Peyer's patch (tissue), 4 donors: ENCODE data around the gene NEDD4L. TPM values are rescaled to one million over a fixed set of nuclear protein-coding genes. Genes with fewer than 3 reads are reported as not detected.
"Not testable (repeated sequence)": the region's sequence is repeated elsewhere in the genome, so short reads cannot be mapped to it uniquely, and the experiment has no call there.

ENCODE experiments used
- DNase-seq, 3 donors: peaks; one replicate each; pipeline ENCODE4 v3.0.0-alpha.2; 2017 to 2019
- H3K27ac ChIP-seq, 4 donors: fragments of 200-600 bp; sonication (generic); one replicate each; pipeline ENCODE4 v1.5.1; 2016 to 2019
- H3K27me3 ChIP-seq, 2 donors: fragments of 200-600 bp; sonication (generic); one replicate each; pipeline ENCODE4 v1.5.1; 2019
- H3K36me3 ChIP-seq, 3 donors: fragments of 200-600 bp; sonication (generic); one replicate each; pipeline ENCODE4 v1.5.1; 2016 to 2019
- H3K4me1 ChIP-seq, 4 donors: fragments of 200-600 bp; sonication (generic); one replicate each; pipeline ENCODE4 v1.5.1; 2016 to 2019
- H3K4me3 ChIP-seq, 4 donors: fragments of 200-600 bp; sonication (generic); 1 replicate in 3 of 4; 2 replicates in 1 of 4; pipeline ENCODE4 v1.5.1; 2016 to 2019; ENCODE audit warnings: mild to moderate bottlenecking in 1 of 4
- H3K9me3 ChIP-seq, 4 donors: fragments of 200-600 bp; sonication (generic); one replicate each; pipeline ENCODE4 v1.5.1; 2016 to 2019; ENCODE audit warnings: mild to moderate bottlenecking in 1 of 4
- POLR2A ChIP-seq, 2 donors: fragments of 450-650 bp; IDR thresholded peaks; one replicate each; pipeline ENCODE4 v1.5.1; 2017; ENCODE audit warnings: antibody characterized with exemption in 2 of 2, mild to moderate bottlenecking in 2 of 2, moderate library complexity in 2 of 2
- total RNA-seq, 4 donors: library from RNA; depleted of rRNA; stranded (reverse); fragments of >200 nt; gene quantifications; one replicate each; pipeline ENCODE4 v1.1.0, GENCODE V29; 2016
- TF ChIP-seq, protein P1 (sequence below), 6 experiments: fragments of 450-650 bp in 4 of 6; fragments of 200-600 bp in 2 of 6; sonication (generic) in 1 of 6; IDR thresholded peaks; one replicate each; pipeline ENCODE4 v1.5.1; 2017 to 2019; ENCODE audit warnings: antibody characterized with exemption in 6 of 6, mild to moderate bottlenecking in 3 of 6, moderate library complexity in 1 of 6

NEDD4L gene
- total RNA-seq, 4 donors from 2014 or later = 213 to 312 (median 277) TPM

DNA sequence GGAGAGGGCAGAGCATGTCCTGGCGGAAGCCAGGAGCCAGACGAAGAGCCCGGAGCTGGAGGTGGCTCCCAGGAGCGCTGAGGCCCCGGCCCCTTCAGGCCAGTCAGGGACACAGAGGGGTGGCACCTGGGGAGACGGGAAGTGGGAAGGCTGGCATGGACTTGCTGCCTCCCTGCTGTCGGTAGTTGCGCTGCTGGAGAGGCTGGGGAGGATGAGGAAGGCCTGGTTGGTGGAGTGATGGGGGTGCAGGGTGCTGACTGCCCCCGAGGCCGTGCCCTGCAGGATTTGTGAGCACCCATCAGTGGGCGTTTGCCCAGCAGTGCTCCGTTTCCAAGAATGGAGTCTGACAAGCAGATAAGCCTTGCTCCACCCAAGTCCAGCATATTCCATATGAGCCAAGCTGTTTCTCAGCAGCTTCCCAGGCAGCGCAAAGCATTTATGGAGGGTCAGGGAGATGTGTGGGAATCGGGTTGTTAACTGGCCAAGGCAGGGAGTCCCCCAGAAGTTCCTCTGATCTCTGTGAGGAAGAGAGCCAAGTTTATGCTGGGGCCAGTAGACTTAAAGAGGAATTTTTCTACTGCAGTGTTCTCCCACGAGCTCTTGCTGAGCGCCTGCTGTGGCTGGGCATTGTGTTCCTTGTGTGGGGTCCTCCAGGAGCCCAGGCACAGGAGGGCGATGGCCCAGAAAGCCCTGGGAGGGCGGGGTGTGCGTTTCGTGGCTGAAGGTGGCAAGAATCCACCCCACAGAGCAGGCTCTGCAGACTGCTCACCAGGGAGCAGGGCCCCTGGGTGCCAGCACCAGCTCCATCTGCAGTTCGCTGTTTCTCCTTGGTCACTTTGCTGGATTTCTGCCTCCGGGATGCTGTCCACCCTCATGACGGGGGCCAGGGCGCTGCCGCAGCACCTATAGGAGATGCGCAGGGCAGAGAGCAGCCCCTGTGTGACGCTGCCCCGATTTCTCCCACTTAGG is 334.7 kb downstream of the NEDD4L start:
- Histone ChIP-seq H3K27ac (no peak overlapping the region), H3K4me3 (no peak overlapping the region), H3K36me3 (peaks cover 0 to 46% (median 0%) of the 10 kb centered on the region in 3 donors), H3K4me1 (no peaks in the 10 kb centered on the region), H3K9me3 (no peaks in the 10 kb centered on the region), H3K27me3 (no peaks in the 10 kb centered on the region)
- TF ChIP-seq POLR2A (IDR thresholded peaks at IDR 0.05) = no peak
- TF ChIP-seq, protein P1, sequence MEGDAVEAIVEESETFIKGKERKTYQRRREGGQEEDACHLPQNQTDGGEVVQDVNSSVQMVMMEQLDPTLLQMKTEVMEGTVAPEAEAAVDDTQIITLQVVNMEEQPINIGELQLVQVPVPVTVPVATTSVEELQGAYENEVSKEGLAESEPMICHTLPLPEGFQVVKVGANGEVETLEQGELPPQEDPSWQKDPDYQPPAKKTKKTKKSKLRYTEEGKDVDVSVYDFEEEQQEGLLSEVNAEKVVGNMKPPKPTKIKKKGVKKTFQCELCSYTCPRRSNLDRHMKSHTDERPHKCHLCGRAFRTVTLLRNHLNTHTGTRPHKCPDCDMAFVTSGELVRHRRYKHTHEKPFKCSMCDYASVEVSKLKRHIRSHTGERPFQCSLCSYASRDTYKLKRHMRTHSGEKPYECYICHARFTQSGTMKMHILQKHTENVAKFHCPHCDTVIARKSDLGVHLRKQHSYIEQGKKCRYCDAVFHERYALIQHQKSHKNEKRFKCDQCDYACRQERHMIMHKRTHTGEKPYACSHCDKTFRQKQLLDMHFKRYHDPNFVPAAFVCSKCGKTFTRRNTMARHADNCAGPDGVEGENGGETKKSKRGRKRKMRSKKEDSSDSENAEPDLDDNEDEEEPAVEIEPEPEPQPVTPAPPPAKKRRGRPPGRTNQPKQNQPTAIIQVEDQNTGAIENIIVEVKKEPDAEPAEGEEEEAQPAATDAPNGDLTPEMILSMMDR (IDR thresholded peaks at IDR 0.05) = no peak
- no peak for DNase-seq

GRCh38 chr18:58379443-58379842 is 335.4 kb downstream of the NEDD4L start:
- H3K4me3 ChIP-seq = no peak overlapping the region
- no peak for DNase-seq

GRCh38 chr18:58380113-58380512 is 336.1 kb downstream of the NEDD4L start:
- H3K27ac ChIP-seq, H3K4me3 ChIP-seq, H3K4me1 ChIP-seq, DNase-seq, H3K9me3 ChIP-seq, H3K27me3 ChIP-seq: not testable (repeated sequence)
- H3K36me3 ChIP-seq = peaks cover 0 to 47% (median 0%) of the 10 kb centered on the region in 3 donors

More at GRCh38 chr18:58379443-58379842, 335.4 kb downstream of the NEDD4L start:
- TF ChIP-seq, protein P1 (IDR thresholded peaks at IDR 0.05) = no peak
- Histone ChIP-seq H3K27ac (no peak overlapping the region), H3K9me3 (no peaks in the 10 kb centered on the region), H3K36me3 (peaks cover 0 to 45% (median 0%) of the 10 kb centered on the region in 3 donors), H3K27me3 (no peaks in the 10 kb centered on the region), H3K4me1 (no peaks in the 10 kb centered on the region)

GRCh38 chr18:58381676-58382411 is 337.8 kb downstream of the NEDD4L start:
- TF ChIP-seq, protein P1 (IDR thresholded peaks at IDR 0.05) = no peak
- TF ChIP-seq POLR2A (IDR thresholded peaks at IDR 0.05) = no peak
- H3K27ac ChIP-seq = no peak overlapping the region
- DNase-seq = no peak
- peaks cover 0 to 51% (median 0%) of the 10 kb centered on the region in 3 donors for H3K36me3 ChIP-seq
- no peaks in the 10 kb centered on the region for H3K4me1 ChIP-seq
- H3K9me3 ChIP-seq = no peaks in the 10 kb centered on the region
- no peak overlapping the region for H3K4me3 ChIP-seq
- no peaks in the 10 kb centered on the region for H3K27me3 ChIP-seq

- H3K9me3 ChIP-seq = no peaks in the 10 kb centered on the region
- H3K36me3 ChIP-seq = peaks cover 0 to 50% (median 0%) of the 10 kb centered on the region in 3 donors
- no peak for TF ChIP-seq POLR2A (IDR thresholded peaks at IDR 0.05)
- TF ChIP-seq, protein P1 (IDR thresholded peaks at IDR 0.05) = no peak
- no peak for DNase-seq
- H3K27ac ChIP-seq = no peak overlapping the region
- H3K4me3 ChIP-seq = no peak overlapping the region
- H3K4me1 ChIP-seq = no peaks in the 10 kb centered on the region
- H3K27me3 ChIP-seq = no peaks in the 10 kb centered on the region
Observed at GRCh38 chr18:58382446-58382845, 338.4 kb downstream of the NEDD4L start.

- DNase-seq = no peak
- H3K36me3 ChIP-seq = peaks cover 0 to 68% (median 0%) of the 10 kb centered on the region in 3 donors
Observed at GRCh38 chr18:58385472-58385871, 341.4 kb downstream of the NEDD4L start.

More at GRCh38 chr18:58385472-58385871, 341.4 kb downstream of the NEDD4L start:
- no peaks in the 10 kb centered on the region for H3K4me1 ChIP-seq
- TF ChIP-seq, protein P1 (IDR thresholded peaks at IDR 0.05) = no peak
- TF ChIP-seq POLR2A (IDR thresholded peaks at IDR 0.05) = no peak
- H3K27me3 ChIP-seq = no peaks in the 10 kb centered on the region
- no peaks in the 10 kb centered on the region for H3K9me3 ChIP-seq
- no peak overlapping the region for H3K4me3 ChIP-seq
- no peak overlapping the region for H3K27ac ChIP-seq
